A549 (cell line): ENCODE results near the gene CD99. TPM values are rescaled to one million over a fixed set of nuclear protein-coding genes. Genes with fewer than 3 reads are reported as not detected.

ENCODE experiments used
- ATAC-seq, 2 experiments: fragments of 200-7000 bp in 1 of 2; fragments of >200 bp in 1 of 2; cut with Nextera tagmentation in 1 of 2; cut with Tn5 transposase in 1 of 2; 3 replicates each; pipeline versions ENCODE4 v1.8.0 to v1.9.1; 2018 to 2020; ENCODE audit warnings: mild to moderate bottlenecking in 1 of 2, moderate library complexity in 1 of 2
- CTCF ChIA-PET: fragments of 300-600 bp; sonication (Branson Sonifier 250); formaldehyde crosslinking; extraction: SDS; loops from one replicate; lab custom pipeline; 2021; ENCODE audit warnings: antibody characterized with exemption, inconsistent platforms; lab: Yijun Ruan, JAX
- POLR2A ChIA-PET: fragments of 350-600 bp; formaldehyde crosslinking; extraction: SDS; loops from one replicate; lab custom pipeline; 2021; ENCODE audit warnings: antibody characterized with exemption, inconsistent platforms; lab: Yijun Ruan, JAX
- DNase-seq, 2 experiments: peaks; one replicate each; pipeline versions ENCODE4 v3.0.0 to v3.0.0-alpha.2; 2011 to 2016; ENCODE audit warnings: low read depth in 1 of 2, low spot score in 1 of 2
- FAIRE-seq: peaks from 2 replicates; lab custom pipeline; 2011; peaks lifted over from hg19 to GRCh38; lab: Jason Lieb, UNC
- H3K27ac ChIP-seq, 2 experiments: fragments of >200 bp; sonication (Bioruptor Twin); formaldehyde crosslinking; 3 replicates each; pipeline ENCODE4 v1.5.1; 2016 to 2017
- H3K4me1 ChIP-seq: fragments of >200 bp; sonication (Bioruptor Twin); formaldehyde crosslinking; 3 replicates; pipeline ENCODE4 v1.6.1; 2016
- H3K4me2 ChIP-seq: fragments of >200 bp; sonication (Bioruptor Twin); formaldehyde crosslinking; 3 replicates; pipeline ENCODE4 v1.6.1; 2016
- H3K4me3 ChIP-seq: fragments of >200 bp; sonication (Bioruptor Twin); formaldehyde crosslinking; 3 replicates; pipeline ENCODE4 v1.5.1; 2016
- H3K9me3 ChIP-seq: fragments of >200 bp; sonication (Bioruptor Twin); formaldehyde crosslinking; 3 replicates; pipeline ENCODE4 v1.6.1; 2016
- CBX2 ChIP-seq: fragments of 200-600 bp; sonication (generic); IDR thresholded peaks from 2 replicates; pipeline ENCODE4 v1.6.1; 2016; ENCODE audit warnings: low read depth, mild to moderate bottlenecking, borderline replicate concordance
- CBX8 ChIP-seq: fragments of 200-600 bp; sonication (generic); IDR thresholded peaks from 2 replicates; pipeline ENCODE4 v1.6.1; 2016
- CEBPB ChIP-seq, 2 experiments: fragments of >200 bp in 1 of 2; sonication (Bioruptor Twin) in 1 of 2; formaldehyde crosslinking in 1 of 2; IDR thresholded peaks; 2 replicates each; pipeline ENCODE4 v1.6.1; 2012 to 2016
- CHD4 ChIP-seq: fragments of 200-600 bp; sonication (generic); IDR thresholded peaks from 2 replicates; pipeline ENCODE4 v1.6.1; 2016; ENCODE audit warnings: antibody characterized with exemption, mild to moderate bottlenecking, borderline replicate concordance
- EHF ChIP-seq: fragments of 250-450 bp; sonication (Bioruptor Pico); IDR thresholded peaks from 2 replicates; pipeline ENCODE4 v1.5.0; 2020; ENCODE audit warnings: mild to moderate bottlenecking
- EHMT2 ChIP-seq: fragments of 200-600 bp; sonication (generic); IDR thresholded peaks from 2 replicates; pipeline ENCODE4 v1.6.1; 2016; ENCODE audit warnings: antibody characterized with exemption, low read depth, mild to moderate bottlenecking, moderate library complexity
- FOSB ChIP-seq: fragments of 250-450 bp; sonication (Bioruptor Pico); IDR thresholded peaks from 2 replicates; pipeline ENCODE4 v1.5.0; 2020; ENCODE audit warnings: mild to moderate bottlenecking, moderate library complexity
- HDAC2 ChIP-seq: fragments of 200-600 bp; sonication (generic); IDR thresholded peaks from 2 replicates; pipeline ENCODE4 v1.6.1; 2016
- HOXB5 ChIP-seq: fragments of 250-450 bp; sonication (Bioruptor Pico); IDR thresholded peaks from 2 replicates; pipeline ENCODE4 v1.5.0; 2020; ENCODE audit warnings: mild to moderate bottlenecking, moderate library complexity
- MAFK ChIP-seq: fragments of 450-650 bp; IDR thresholded peaks from 2 replicates; pipeline ENCODE4 v1.6.1; 2014; ENCODE audit not compliant: partially characterized antibody
- MYC ChIP-seq: IDR thresholded peaks from 2 replicates; pipeline ENCODE4 v1.6.1; 2012; ENCODE audit warnings: mild to moderate bottlenecking, inconsistent platforms, low read length, improper control_type of control experiment, borderline replicate concordance
- NFE2L2 ChIP-seq: fragments of 150-350 bp; conservative IDR thresholded peaks from 2 replicates; pipeline ENCODE4 v1.6.1; 2014; ENCODE audit warnings: low read length
- NPAS2 ChIP-seq: fragments of 250-450 bp; sonication (Bioruptor Pico); IDR thresholded peaks from 2 replicates; pipeline ENCODE4 v1.8.0; 2022; ENCODE audit warnings: mild to moderate bottlenecking, moderate library complexity, borderline replicate concordance
- NR3C1 ChIP-seq: fragments of >200 bp; sonication (Bioruptor Twin); formaldehyde crosslinking; IDR thresholded peaks from 3 replicates; pipeline ENCODE4 v1.6.1; 2017
- PBX3 ChIP-seq: IDR thresholded peaks from 2 replicates; pipeline ENCODE4 v1.6.1; 2012
- POLR2A ChIP-seq: IDR thresholded peaks from 2 replicates; pipeline ENCODE4 v1.6.1; 2012; ENCODE audit warnings: mild to moderate bottlenecking, low read length
- POLR2AphosphoS2 ChIP-seq: conservative IDR thresholded peaks from 2 replicates; pipeline ENCODE4 v1.6.1; 2012; ENCODE audit warnings: low read length, improper control_type of control experiment, inconsistent platforms
- RFX5 ChIP-seq: fragments of 450-650 bp; IDR thresholded peaks from 2 replicates; pipeline ENCODE4 v1.7.1; 2014; ENCODE audit warnings: antibody characterized with exemption, mild to moderate bottlenecking, moderate library complexity
- RNF2 ChIP-seq: fragments of 200-600 bp; sonication (generic); IDR thresholded peaks from 2 replicates; pipeline ENCODE4 v1.6.1; 2016; ENCODE audit warnings: low read depth, mild to moderate bottlenecking, antibody characterized with exemption, moderate library complexity, borderline replicate concordance
- SMC3 ChIP-seq: fragments of >200 bp; sonication (Bioruptor Twin); formaldehyde crosslinking; IDR thresholded peaks from 3 replicates; pipeline ENCODE4 v1.6.1; 2018; ENCODE audit warnings: inconsistent platforms
- SREBF2 ChIP-seq: fragments of 450-650 bp; IDR thresholded peaks from 2 replicates; pipeline ENCODE4 v1.6.1; 2014; ENCODE audit warnings: mild to moderate bottlenecking, moderate library complexity
- TP53 ChIP-seq: fragments of 250-450 bp; sonication (Bioruptor Pico); IDR thresholded peaks from 2 replicates; pipeline ENCODE4 v1.5.0; 2021; ENCODE audit warnings: mild to moderate bottlenecking, moderate library complexity
- ZFP36 ChIP-seq: fragments of 450-650 bp; IDR thresholded peaks from 2 replicates; pipeline ENCODE4 v1.6.1; 2014; ENCODE audit warnings: borderline replicate concordance; ENCODE audit not compliant: partially characterized antibody
- ZNF302 ChIP-seq: fragments of 250-450 bp; sonication (Bioruptor Pico); IDR thresholded peaks from 2 replicates; pipeline ENCODE4 v1.9.0; 2021; ENCODE audit warnings: inconsistent platforms, mild to moderate bottlenecking, moderate library complexity
- ZSCAN20 ChIP-seq: fragments of 250-450 bp; sonication (Bioruptor Pico); IDR thresholded peaks from 2 replicates; pipeline ENCODE4 v1.8.0; 2022; ENCODE audit warnings: mild to moderate bottlenecking, moderate library complexity
- WGBS: methylation state at CpG from one replicate; pipeline ENCODE4 v1.1.6; 2017; ENCODE audit errors: missing lambda C conversion rate; 5-methylcytosine and 5-hydroxymethylcytosine counted together
- polyA plus RNA-seq, 4 experiments: library from polyadenylated mRNA; depleted of rRNA in 3 of 4; stranded (reverse); fragments of >200 nt; fragmentation: RNase III in 1 of 4; extraction: RNeasy Plus Mini Kit Qiagen cat#74134 plus additional on column Dnase treatment in 1 of 4; gene quantifications; 2 replicates in 3 of 4; 3 replicates in 1 of 4; pipeline ENCODE4 v1.2.3, GENCODE V29; 2011 to 2017
- TF ChIP-seq, protein P1 (sequence below): fragments of >200 bp; sonication (Bioruptor Twin); formaldehyde crosslinking; IDR thresholded peaks from 2 replicates; pipeline ENCODE4 v1.6.1; 2016
- TF ChIP-seq, protein P2 (sequence below): fragments of 250-450 bp; sonication (Bioruptor Pico); IDR thresholded peaks from 2 replicates; pipeline ENCODE4 v1.5.0; 2021; ENCODE audit warnings: mild to moderate bottlenecking, moderate library complexity, borderline replicate concordance
- TF ChIP-seq, protein P3 (sequence below): fragments of >200 bp; sonication (Bioruptor Twin); formaldehyde crosslinking; IDR thresholded peaks from 3 replicates; pipeline ENCODE4 v1.6.1; 2016

Gene CD99
- polyA plus RNA-seq, 2 of the 4 experiments (the other 2 are of a cell fraction) = 136 to 172 TPM

DNA sequence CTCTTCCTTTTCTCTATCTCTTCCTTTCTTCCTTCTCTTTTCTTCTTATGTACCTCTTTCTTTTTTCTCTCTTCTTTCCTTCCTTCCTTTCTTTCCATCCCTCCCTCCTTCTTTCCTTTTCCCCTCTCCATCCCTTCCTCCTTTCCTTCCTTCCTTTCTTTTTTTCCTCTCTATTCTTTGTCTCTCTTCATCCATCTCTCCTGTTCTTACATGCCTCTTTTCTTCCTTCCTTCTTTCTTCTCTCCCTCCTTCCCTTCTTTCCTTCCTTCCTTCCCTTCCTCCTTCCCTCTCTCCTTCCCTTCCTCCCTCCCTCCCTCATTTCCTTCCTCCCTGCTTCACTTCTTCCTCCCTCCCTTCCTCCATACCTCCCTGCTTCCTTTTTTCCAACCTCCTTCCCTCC is 41.6 kb downstream of the CD99 start:
- DNase-seq (no peak), ATAC-seq (no peak), FAIRE-seq (no peak)
- Histone ChIP-seq H3K9me3 (no peaks in the 10 kb centered on the region), H3K4me3 (no peak overlapping the region), H3K4me1 (no peaks in the 10 kb centered on the region), H3K4me2 (no peak overlapping the region), H3K27ac (no peak overlapping the region)
- POLR2A ChIA-PET = no interaction called here
- TF ChIP-seq HOXB5 (CRISPR knock-in tag) = no peak
- TF ChIP-seq SMC3 = no peak
- TF ChIP-seq PBX3 = no peak
- no peak for TF ChIP-seq CBX2
- no peak for TF ChIP-seq TP53 (CRISPR knock-in tag)
- TF ChIP-seq MYC = no peak
- no peak for TF ChIP-seq EHF (CRISPR knock-in tag)
- TF ChIP-seq CBX8 = no peak
- no peak for TF ChIP-seq POLR2A
- TF ChIP-seq EHMT2 = no peak
- no peak for TF ChIP-seq ZSCAN20 (CRISPR knock-in tag)
- no peak for TF ChIP-seq NFE2L2
- TF ChIP-seq RNF2 = no peak
- no peak for TF ChIP-seq POLR2AphosphoS2
- no peak for TF ChIP-seq NPAS2 (CRISPR knock-in tag)
- CTCF ChIA-PET = no interaction called here

- no peak overlapping the region for H3K27ac ChIP-seq
- H3K4me1 ChIP-seq = no peaks in the 10 kb centered on the region
- no peak for FAIRE-seq
- no peak for DNase-seq
- no peak for ATAC-seq
- H3K9me3 ChIP-seq = no peaks in the 10 kb centered on the region
- WGBS = 94% methylated on average over 9 of the region's 9 CpGs
- CTCF ChIA-PET = no interaction called here
- H3K4me3 ChIP-seq = no peak overlapping the region
- no peak overlapping the region for H3K4me2 ChIP-seq
- POLR2A ChIA-PET = no interaction called here
- TF ChIP-seq, protein P1, sequence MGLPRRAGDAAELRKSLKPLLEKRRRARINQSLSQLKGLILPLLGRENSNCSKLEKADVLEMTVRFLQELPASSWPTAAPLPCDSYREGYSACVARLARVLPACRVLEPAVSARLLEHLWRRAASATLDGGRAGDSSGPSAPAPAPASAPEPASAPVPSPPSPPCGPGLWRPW = no peak
- TF ChIP-seq SREBF2 (no peak), PBX3 (no peak), NR3C1 (no peak), EHF (CRISPR knock-in tag) (no peak), CHD4 (no peak), RFX5 (no peak), HOXB5 (CRISPR knock-in tag) (no peak), CEBPB (IDR thresholded peaks at IDR 0.05) (no peak), ZNF302 (CRISPR knock-in tag) (no peak), HDAC2 (no peak), ZFP36 (no peak), MAFK (no peak), FOSB (no peak), POLR2A (no peak), ZSCAN20 (CRISPR knock-in tag) (no peak), RNF2 (no peak), EHMT2 (no peak)
- TF ChIP-seq, protein P2, sequence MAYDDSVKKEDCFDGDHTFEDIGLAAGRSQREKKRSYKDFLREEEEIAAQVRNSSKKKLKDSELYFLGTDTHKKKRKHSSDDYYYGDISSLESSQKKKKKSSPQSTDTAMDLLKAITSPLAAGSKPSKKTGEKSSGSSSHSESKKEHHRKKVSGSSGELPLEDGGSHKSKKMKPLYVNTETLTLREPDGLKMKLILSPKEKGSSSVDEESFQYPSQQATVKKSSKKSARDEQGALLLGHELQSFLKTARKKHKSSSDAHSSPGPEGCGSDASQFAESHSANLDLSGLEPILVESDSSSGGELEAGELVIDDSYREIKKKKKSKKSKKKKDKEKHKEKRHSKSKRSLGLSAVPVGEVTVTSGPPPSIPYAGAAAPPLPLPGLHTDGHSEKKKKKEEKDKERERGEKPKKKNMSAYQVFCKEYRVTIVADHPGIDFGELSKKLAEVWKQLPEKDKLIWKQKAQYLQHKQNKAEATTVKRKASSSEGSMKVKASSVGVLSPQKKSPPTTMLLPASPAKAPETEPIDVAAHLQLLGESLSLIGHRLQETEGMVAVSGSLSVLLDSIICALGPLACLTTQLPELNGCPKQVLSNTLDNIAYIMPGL (CRISPR knock-in tag) = no peak
- TF ChIP-seq, protein P3, sequence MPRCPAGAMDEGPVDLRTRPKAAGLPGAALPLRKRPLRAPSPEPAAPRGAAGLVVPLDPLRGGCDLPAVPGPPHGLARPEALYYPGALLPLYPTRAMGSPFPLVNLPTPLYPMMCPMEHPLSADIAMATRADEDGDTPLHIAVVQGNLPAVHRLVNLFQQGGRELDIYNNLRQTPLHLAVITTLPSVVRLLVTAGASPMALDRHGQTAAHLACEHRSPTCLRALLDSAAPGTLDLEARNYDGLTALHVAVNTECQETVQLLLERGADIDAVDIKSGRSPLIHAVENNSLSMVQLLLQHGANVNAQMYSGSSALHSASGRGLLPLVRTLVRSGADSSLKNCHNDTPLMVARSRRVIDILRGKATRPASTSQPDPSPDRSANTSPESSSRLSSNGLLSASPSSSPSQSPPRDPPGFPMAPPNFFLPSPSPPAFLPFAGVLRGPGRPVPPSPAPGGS = no peak
- TF ChIP-seq, all 56 proteins: peak for 0
Observed at GRCh38 chrX:2733286-2733685, 42.2 kb downstream of the CD99 start.
